HG02981 (cell line): ENCODE measurements around the gene TBXAS1.

Experiments
- ATAC-seq: cut with Tn5 transposase; IDR thresholded peaks from one replicate; pipeline ENCODE4 v1.9.1; 2021; ENCODE audit warnings: mild to moderate bottlenecking, moderate library complexity; ENCODE audit not compliant: unreplicated experiment

The TBXAS1 gene

DNA sequence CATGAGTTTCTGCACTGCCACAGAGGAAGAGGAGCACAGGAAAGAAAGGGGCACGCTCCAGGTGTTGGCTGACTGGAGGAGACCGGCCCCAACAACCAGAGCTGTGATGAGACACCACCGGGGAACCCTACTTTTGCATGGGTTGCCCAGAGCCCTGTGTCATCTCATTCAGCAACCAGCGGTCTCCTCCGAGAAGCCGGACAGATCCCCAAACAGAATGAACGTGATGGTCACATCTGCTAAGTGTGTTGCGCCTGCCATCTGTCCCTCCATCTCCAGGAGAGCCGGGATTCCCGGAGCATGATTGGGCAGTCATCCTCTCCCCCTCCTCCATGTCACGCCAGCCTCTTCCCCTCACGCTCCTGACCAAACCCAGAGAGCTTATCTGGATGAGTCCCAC, 210.8 kb downstream of the TBXAS1 start:
- no peak for ATAC-seq

DNA sequence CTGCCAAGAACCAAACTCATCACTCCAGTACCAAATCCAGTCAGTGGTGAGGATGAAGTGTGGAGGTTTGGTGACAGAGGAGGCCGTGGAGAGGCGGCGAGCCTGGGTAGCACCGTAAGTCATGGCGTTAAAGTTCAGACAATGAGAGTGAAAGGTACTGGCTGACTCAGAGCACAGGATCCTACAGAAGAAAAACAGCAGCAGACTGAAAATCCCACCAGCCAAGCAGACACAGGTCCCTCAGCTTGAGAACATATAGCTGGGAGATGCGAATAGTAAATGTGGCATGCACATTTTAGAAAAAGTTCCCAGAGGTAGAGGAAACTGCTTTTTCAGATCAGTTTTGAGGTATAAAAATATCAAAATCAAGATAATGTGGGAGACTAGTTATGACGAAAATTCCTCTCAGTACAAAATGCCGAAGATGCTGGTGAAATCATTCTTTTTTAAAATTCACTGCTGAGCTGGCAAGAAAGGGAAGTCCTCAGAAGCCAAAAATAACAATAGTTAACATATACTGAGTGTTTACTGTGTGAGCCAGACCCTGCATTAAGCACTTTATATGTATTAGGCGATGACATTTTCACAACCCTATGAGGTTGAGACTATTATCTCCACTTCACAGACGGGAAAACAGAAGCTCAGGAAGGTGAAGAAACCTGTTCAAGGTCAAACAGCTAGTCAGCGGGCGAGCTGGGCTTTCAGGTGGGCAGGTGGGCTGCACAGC, 212.8 kb downstream of the TBXAS1 start:
- no peak for ATAC-seq

DNA sequence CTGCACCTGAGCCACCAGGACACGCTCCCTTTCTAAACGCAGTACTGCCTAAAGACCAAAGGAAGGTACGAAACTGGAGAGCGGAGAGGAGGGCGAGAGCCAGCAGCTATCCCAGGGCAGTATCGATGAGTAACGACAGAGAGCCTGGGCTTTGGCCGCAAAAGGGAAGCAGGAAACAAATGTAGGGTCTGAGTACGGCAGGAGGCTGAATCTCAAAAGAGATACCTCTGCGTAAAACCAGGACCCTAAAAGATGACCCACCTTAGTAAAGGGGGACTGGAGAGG, 213.3 kb downstream of the TBXAS1 start:
- ATAC-seq = no peak

DNA sequence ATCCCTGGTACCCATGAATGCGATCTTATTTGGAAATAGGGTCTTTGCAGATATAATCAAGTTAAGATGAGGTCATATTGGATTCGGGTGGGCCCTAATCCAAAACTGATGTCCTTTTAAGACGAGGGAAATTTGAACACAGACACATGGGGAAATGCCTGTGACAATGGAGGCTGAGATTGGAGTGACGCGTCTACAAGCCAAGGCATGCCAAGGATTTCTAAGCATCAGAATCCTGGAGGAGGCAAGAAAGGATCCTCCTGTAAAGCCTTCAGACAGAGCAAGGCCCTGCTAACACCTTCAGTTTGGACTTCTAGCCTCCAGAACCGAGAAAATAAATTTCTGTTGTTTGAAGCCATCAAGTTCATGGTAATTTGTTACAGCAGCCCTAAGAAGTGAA, 215.2 kb downstream of the TBXAS1 start:
- ATAC-seq = no peak

DNA sequence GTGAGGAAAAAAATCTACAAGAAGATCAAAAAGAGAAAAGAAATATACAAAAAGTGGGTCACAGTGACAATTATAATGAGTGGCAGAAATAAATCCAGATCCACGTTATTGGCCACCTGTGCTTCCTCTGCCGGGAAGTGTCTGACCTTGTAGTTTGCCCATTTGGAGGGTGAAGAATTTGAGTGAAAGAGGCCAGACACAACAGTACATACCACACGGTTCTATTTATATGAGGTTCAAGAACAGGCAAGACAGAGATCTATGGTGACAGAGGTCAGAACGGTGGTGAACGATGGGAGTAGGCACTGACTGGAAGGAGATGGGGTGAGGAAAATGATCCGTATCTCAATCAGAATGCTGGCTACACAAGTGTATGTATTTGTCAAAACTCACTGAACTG, 216.6 kb downstream of the TBXAS1 start:
- ATAC-seq = no peak

DNA sequence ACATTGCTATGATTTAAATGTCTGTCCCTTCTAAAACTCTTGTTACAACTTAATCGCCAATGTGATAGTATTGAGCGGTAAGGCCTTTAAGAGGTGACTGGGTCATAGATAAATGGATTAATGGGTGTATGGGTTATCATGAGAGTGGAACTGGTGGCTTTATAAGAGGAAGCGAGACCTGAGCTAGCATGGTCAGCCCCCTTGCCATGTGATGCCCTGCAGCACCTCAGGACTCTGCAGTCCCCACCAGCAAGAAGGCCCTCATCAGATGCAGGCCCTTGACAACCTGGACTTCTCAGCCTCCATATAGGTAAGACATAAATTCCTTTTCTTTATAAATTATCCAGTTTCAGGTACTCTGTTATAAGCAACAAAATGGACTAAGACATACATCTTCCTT, 218.1 kb downstream of the TBXAS1 start:
- no peak for ATAC-seq

DNA sequence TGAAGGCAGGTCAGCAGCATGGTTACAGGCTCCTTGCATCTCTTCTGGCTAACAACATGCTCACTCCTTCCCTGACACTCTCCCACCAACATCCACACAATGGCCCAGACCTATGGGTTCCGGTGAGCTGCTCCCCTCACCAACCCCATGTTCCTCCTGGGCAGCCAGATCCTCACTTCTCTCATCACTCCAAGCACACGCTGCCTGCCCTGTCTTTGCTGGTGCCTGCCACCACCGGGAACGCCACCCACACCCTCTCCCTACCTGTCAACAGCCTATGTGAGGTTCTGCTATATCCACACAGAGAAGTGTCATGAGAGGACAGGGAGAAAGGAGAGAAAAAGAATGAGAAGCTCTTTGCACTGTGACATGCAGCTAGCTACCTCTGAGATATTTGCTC, 219.1 kb downstream of the TBXAS1 start:
- no peak for ATAC-seq

DNA sequence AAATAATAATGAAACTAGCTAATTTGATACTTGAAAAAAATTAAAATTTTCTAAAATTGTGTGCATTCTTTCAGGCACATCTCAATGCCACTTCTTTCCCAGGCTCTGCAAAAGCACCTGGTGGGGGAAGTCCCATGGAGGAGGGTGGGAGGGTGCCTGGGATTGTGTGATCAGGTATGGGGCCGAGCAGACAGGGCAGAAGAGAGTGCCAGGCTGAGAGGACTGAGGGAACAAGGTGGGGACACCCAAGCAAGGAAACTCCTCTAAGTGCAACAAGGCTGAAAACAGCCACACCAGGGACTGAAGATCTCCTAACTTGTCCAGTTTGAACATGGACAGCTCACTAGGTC, 219.9 kb downstream of the TBXAS1 start:
- ATAC-seq = no peak

DNA sequence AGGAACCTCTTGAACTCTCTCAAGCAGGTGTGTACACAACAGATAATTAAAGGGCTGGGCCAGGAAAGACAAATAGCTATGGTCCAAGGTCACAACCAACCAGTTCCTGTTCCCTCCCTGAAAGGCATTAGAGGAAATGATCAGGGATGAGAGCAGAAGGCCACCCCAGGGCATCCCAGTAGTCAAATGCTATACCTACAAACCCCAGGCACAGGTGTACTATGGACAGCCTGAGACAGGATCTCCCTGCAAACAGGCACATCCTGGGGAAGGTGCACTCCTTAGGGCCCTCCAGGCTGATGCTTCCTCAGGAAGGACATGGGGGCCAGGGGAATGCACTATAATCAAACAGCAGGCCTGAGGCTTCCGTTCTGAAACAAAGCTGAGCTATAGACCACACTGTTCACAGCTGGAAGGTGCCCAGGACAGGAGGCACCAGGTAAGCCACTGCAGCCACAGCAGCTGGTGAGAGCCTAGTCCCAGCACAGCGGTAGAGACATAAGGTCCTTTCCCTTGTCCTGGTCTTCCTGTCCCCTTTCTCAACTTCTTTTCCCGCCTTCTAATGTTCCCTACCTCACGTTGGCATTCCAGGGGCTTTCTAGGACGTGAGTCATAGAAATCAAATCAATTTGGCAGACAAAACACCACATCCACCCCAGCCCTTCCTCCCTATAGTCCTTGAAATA, 220.4 kb downstream of the TBXAS1 start:
- ATAC-seq = no peak

DNA sequence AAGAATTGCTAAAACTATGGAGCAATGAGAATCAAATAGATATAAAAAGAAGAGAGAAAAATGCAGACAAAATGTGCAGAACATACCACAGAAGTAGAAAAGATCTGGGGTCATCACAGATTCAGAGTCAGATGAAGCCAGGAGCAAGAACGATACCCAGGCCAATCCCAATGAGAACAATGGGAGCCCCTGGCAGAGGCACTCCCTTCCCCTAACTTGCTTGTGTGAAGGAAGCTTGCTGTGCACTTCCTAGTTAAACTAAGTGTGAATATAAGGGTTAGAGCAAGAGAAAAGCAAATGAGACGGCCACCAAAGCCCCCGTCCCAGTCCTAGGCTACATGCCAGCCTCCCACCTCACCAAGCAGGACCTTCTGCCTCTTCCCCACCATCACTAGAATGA, 221.0 kb downstream of the TBXAS1 start:
- ATAC-seq = no peak

DNA sequence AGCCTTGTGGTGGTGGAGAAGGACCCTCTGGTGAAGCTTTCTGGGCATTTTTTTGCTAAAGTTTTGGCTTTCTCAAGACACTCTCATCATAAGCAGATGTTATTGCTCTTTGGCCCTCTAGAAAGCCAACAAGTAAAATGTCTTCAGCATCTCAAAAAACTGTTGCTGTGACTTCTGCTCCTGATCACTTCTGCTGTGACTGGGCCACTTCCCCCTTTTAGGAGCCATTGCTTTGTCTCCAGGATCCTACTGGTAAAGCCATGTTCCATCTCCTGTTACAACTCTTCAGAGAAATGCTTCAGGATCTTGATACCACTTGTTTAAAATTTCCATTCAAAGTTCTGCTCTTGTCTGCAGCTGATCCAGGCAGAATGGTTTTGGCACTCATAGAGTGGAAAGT, 222.8 kb downstream of the TBXAS1 start:
- no peak for ATAC-seq

DNA sequence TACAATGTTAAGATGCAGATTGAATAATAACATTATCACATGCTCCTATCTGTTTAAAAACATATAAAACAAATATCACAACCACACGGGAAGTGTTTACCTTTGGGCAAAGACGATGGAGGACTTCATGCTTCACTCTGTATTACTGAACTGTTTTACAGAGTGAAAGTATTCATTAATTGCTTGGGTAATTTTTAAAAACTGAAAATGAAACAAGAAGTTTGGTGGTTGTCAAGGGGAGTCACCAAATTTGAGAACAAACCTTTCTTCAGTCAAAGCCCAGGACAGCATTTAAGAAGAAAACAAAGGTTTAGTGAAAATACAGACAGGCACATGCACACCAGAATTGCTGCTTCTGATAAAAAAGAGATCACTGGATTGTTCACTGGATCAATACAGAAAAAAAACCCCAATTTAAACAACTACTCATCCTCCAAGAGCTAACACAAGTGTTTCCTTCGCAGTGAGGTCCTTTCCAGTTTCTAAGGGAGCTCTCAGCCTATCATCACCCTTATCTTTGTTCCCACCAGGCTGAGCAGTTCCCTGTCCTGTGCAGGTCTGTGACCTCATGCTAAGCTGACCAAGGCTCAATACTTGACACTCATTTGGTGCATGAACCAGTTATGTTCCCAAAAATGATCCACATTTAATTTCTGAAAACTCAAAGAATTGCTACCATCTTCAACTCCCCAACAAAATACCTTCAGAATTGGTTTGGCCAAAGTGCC, 224.9 kb downstream of the TBXAS1 start:
- peak; percentile 85 for ATAC-seq

DNA sequence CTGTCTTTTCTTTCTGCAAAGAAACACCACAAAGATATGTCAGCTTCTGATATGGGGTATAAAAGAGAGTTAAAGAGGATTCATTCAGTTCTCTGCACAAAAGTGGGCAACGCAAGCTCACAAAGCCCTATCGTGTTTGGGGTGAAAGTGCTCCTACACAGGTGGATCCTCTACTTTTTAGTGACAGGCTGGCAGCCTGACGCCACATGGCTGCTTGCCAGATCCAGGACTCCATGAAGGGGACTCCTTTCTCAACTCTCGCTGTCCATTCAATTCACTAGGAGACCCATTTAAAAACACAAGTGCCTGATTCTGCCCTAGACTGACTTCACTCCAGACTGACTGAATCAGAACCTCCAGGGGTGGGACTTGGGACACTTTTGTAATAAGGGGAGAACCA, 225.7 kb downstream of the TBXAS1 start:
- no peak for ATAC-seq

DNA sequence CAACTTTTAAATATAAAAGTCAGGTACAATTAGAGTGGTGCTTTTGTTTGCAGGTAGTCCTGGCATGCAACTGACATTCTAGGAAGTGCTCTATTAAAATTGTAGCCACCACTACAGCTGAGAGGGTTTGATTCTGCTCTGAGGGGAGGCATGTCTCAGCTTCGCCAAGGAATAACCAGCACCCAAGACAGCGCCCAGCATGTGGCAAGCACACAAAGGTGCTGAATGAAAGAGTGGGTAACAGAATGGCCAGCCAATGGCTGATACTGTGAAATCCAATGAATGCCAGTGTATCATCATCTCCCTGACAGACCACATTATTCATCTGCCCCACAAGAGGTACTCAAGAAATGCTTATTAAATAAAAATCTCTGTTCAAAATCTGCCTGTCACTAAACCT, 226.8 kb downstream of the TBXAS1 start:
- ATAC-seq = no peak

DNA sequence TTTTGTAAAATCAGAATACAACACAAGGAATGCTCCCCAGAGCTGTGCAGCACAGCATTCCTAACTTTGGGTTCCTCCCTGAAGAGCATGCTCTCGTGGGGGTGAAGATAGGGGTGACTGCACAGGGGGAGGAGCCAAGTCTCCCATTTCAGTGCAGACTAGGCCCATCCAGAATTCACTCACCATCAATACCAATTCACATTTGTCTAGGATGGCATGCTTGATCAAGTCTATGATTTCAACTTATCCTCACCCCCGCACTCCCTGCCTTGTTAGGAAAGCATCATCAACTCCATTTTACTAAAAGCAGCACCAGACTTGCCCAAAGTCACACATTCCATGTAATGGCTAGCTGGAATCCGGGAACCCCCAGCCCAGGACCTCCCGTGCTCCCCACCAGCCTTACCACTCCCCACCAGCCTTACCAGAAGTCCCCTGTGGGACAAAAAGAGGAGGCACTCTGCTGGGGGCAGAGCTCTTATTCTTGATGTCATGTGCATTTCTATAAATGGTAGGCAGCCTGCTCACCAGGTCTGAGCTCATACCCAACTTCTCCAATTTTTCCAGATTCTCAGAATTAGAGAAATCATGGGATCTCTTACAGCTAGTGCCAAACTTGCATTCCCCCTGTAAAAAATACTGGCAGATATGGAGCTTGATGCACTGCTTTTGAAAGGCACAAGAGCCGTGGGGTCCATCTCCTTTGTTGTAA, 227.5 kb downstream of the TBXAS1 start:
- no peak for ATAC-seq

DNA sequence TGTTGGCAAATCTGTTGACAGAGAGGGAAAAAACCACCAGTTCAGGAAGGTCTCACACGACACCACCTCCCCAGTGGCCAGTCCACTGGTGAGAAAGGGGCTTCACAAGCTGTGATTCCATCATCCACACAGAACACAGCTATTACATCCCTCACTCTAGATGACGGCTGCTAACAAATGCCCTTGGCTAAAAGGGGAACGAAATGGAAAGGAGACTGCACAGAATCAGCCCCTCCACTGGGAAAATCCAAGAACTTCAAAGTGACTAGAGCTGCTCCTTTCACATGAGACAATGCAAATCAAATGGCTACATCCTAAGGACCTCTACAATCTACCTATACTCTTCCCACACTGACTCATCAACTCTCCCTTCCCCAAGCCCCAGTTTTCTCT, 228.1 kb downstream of the TBXAS1 start:
- ATAC-seq = no peak

DNA sequence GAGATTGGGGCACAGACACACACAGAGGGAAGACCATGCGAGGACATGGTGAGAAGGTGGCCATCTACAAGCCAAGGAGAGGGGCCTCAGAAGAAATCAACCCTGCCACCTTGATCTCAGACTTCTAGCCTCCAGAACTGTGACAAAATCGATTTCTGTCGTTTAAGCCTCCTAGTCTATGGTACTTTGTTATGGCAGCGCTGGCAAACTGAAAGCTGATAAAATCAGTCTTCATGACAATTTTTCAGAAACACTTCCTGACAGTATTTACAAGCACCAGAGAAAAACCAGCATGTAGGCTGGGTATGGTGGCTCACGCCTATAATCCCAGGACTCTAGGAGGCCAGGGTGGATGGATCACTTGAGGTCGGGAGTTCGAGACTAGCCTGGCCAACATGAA, 229.5 kb downstream of the TBXAS1 start:
- ATAC-seq = no peak

DNA sequence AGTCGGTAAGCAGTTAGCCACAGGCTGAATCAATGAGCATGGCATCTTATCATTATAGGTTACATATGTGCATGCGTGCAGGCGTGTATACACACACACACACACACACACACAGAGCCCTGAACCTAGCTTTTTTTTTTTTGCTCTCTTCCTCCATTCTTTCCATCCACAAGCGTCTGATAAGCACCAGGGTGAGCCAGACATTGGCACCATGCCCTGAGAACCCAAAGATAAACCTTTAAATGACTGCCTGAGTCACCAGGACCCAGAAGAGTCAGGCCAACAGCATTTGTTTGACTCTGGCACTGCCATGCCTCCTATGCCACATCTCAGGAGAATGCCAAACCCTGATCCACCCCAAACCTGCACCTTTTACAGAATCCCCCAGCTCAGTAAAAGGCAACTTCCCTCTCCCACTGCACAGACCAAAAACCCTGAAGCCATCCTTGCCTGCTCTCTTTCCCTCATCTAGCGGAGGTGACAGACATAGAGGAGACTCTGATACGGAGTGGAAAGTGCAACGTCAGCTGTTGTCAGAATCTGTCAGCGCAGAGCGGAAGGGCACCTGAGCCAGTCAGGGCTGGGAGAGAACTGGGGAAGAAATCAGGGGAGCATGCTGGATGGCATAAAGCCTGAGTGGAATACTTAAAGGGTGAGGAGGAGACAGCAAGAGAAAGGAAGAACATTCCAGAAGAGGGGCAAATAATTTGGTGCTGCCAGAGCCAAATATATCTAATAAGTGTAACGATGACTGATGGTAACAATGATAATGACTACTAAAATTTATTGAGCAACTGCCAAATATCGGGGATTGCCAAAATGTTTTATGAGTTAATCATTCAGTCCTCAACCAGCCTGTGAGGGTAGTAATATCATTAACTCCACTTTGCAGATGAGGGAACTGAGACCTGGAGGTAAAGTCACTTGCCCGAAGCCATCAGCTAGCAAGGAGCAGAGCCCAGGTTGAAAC, 230.5 kb downstream of the TBXAS1 start:
- ATAC-seq = no peak

DNA sequence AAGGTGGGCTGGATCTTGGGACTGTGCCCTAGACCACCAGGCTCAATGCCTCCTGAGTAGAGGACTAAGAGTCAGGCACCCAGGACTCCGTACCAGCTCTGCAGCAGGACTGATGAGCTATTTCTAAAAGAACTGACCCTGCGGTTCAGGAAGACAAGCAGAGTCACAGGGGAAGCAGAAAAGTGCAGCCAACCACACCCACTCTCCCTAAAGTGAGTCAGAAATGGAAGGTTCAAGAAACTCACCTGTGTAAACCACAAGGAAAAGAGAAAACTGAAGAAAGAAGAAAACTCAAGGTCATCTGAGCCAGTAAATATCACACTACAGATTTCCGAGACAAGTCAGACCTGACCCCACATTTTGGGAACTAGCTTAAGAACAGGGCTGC, 231.2 kb downstream of the TBXAS1 start:
- ATAC-seq = no peak

DNA sequence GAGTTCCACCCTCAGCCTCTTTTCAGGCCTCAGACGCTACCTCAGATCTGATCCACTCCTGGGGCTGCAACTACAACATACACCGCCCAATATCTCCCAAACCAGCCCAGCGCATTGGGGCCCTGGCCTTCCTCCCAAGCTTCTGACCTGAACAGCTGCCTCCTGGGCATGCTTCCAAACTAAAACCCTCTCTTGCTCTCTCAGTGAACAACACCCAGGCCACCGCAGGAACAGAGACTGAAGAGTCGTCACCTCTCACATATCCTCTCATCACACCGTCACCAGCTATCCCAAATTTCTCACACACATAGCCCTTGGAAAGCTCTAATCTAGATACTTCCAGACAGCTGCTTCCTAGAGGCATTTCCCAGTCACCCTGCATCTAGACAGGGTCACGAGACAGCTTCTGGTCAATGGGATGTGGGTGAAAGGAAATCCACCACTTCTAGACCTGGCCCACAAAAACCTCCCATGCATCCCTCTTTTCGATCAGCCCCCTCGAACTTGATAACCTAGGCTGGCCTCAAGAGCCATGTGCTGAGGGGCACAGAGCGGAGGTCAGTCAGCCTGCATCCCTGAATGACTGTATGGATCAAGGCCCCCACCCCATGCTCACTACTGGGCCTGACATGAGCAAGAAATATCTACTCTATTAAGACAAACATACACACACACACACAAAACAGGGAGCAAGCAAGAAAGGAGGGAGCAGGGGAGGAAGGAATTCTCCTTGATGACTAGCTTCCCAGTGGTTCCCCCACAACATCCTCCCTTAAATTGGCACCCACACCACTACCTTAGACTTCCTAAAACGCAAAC, 231.9 kb downstream of the TBXAS1 start:
- no peak for ATAC-seq
